K562 (cell line): ENCODE measurements around the gene SCYL1. TPM values are rescaled to one million over a fixed set of nuclear protein-coding genes. Genes with fewer than 3 reads are reported as not detected.
A peak's percentile ranks its signal among the peaks of the same experiment; 100 is the strongest.

Experiments
- ATF3 ChIP-seq, 2 experiments: fragments of 450-650 bp in 1 of 2; sonication (generic) in 1 of 2; formaldehyde crosslinking in 1 of 2; IDR thresholded peaks in 1 of 2; conservative IDR thresholded peaks in 1 of 2; 2 replicates each; pipeline versions ENCODE4 v1.6.1 to v1.8.1; 2016 to 2023; ENCODE audit warnings: mild to moderate bottlenecking in 2 of 2, moderate library complexity in 2 of 2, inconsistent platforms in 1 of 2, missing genetic modification reagents in 1 of 2
- CEBPB ChIP-seq: fragments of 450-650 bp; IDR thresholded peaks from 2 replicates; pipeline ENCODE4 v1.6.1; 2016; ENCODE audit warnings: missing genetic modification characterization, missing compliant biosample characterization
- DLX4 ChIP-seq: fragments of 250-450 bp; sonication (Bioruptor Pico); IDR thresholded peaks from 2 replicates; pipeline ENCODE4 v1.6.1; 2021; ENCODE audit warnings: mild to moderate bottlenecking
- EP300 ChIP-seq: IDR thresholded peaks from 2 replicates; pipeline ENCODE4 v1.6.1; 2012; ENCODE audit warnings: low read length, improper control_type of control experiment
- HINFP ChIP-seq: fragments of 450-650 bp; conservative IDR thresholded peaks from 2 replicates; pipeline ENCODE4 v1.6.1; 2016; ENCODE audit warnings: missing genetic modification characterization, low read depth, mild to moderate bottlenecking, control low read depth, missing compliant biosample characterization
- HMG20B ChIP-seq: fragments of 250-450 bp; sonication (Bioruptor Pico); IDR thresholded peaks from 2 replicates; pipeline ENCODE4 v1.5.0; 2021; ENCODE audit warnings: mild to moderate bottlenecking
- PHB2 ChIP-seq: fragments of 450-650 bp; IDR thresholded peaks from 2 replicates; pipeline ENCODE4 v1.6.1; 2017; ENCODE audit warnings: low read depth
- RBM22 ChIP-seq: fragments of 200-400 bp; formaldehyde crosslinking; IDR thresholded peaks from 2 replicates; pipeline ENCODE4 v1.6.1; 2018; ENCODE audit warnings: low read length, low read depth; ENCODE audit not compliant: poor library complexity, severe bottlenecking
- SMARCA4 ChIP-seq: fragments of 450-650 bp; IDR thresholded peaks from 2 replicates; pipeline ENCODE4 v1.6.1; 2016
- SMARCC2 ChIP-seq: fragments of 450-650 bp; IDR thresholded peaks from 2 replicates; pipeline ENCODE4 v1.6.1; 2017; ENCODE audit warnings: antibody characterized with exemption, moderate library complexity, mild to moderate bottlenecking, low read depth
- U2AF2 ChIP-seq: fragments of 200-400 bp; formaldehyde crosslinking; optimal IDR thresholded peaks from 2 replicates; pipeline ENCODE3; 2017; ENCODE audit warnings: low read depth, mild to moderate bottlenecking, low read length
- YY1 ChIP-seq, 3 experiments: IDR thresholded peaks; 2 replicates each; pipeline ENCODE4 v1.6.1; 2011; ENCODE audit warnings: low read length in 2 of 3, mild to moderate bottlenecking in 2 of 3, moderate library complexity in 2 of 3, borderline replicate concordance in 1 of 3, control low read depth in 1 of 3, low read depth in 1 of 3; ENCODE audit not compliant: insufficient read depth in 3 of 3, insufficient replicate concordance in 2 of 3, control insufficient read depth in 1 of 3, insufficient read length in 1 of 3; ENCODE audit errors: extremely low read depth in 1 of 3
- ZBTB8A ChIP-seq: fragments of 450-650 bp; IDR thresholded peaks from 2 replicates; pipeline ENCODE4 v1.6.1; 2018; ENCODE audit warnings: mild to moderate bottlenecking, moderate library complexity; ENCODE audit not compliant: partially characterized antibody
- ZNF175 ChIP-seq: fragments of 200-800 bp; sonication (Bioruptor generic); IDR thresholded peaks from 2 replicates; pipeline ENCODE4 v1.6.1; 2016; ENCODE audit warnings: low read depth, mild to moderate bottlenecking, missing genetic modification characterization, missing compliant biosample characterization
- ZNF263 ChIP-seq: sonication (generic); formaldehyde crosslinking; IDR thresholded peaks from 2 replicates; pipeline ENCODE4 v1.8.0; 2022; ENCODE audit warnings: mild to moderate bottlenecking, missing genetic modification reagents, borderline replicate concordance
- ZNF431 ChIP-seq: sonication (generic); formaldehyde crosslinking; IDR thresholded peaks from 2 replicates; pipeline ENCODE4 v1.8.0; 2022; ENCODE audit warnings: mild to moderate bottlenecking, missing genetic modification reagents
- polyA plus RNA-seq, 8 experiments: library from polyadenylated mRNA; depleted of rRNA in 4 of 8; stranded (reverse) in 5 of 8; unstranded in 3 of 8; fragments of >200 nt; fragmentation: Nextera tagmentation in 2 of 8; fragmentation: Illumina TruSeq in 1 of 8; extraction: Ambion mirVana in 2 of 8; extraction: Trizol in 1 of 8; gene quantifications; 2 replicates each; pipeline versions ENCODE4 v1.2.1 to v1.2.3, GENCODE V29; 2011 to 2014; ENCODE audit warnings: inconsistent platforms in 1 of 8, missing spikeins in 1 of 8
- total RNA-seq, 7 experiments: library from RNA; depleted of rRNA in 6 of 7; stranded (reverse); fragments of >200 nt in 6 of 7; fragmentation: Illumina TruSeq in 2 of 7; extraction: Trizol in 2 of 7; gene quantifications; 2 replicates each; pipeline versions ENCODE4 v1.2.1 to v1.2.3, GENCODE V29; 2011 to 2021; ENCODE audit warnings: low replicate concordance in 1 of 7
- TF ChIP-seq, protein P1 (sequence below): fragments of 250-450 bp; sonication (Bioruptor Pico); IDR thresholded peaks from 2 replicates; pipeline ENCODE4 v1.8.0; 2022; ENCODE audit warnings: inconsistent platforms
- TF ChIP-seq, protein P2 (sequence below): sonication (generic); formaldehyde crosslinking; IDR thresholded peaks from 2 replicates; pipeline ENCODE4 v1.8.1; 2023; ENCODE audit warnings: mild to moderate bottlenecking, missing genetic modification reagents
- TF ChIP-seq, protein P3 (sequence below): fragments of 450-650 bp; IDR thresholded peaks from 2 replicates; pipeline ENCODE4 v1.6.1; 2016; ENCODE audit warnings: missing biosample characterization, missing genetic modification characterization

The SCYL1 gene
- total and polyA plus RNA-seq, 9 of the 15 experiments (the other 6 are each of a cell fraction or from before 2014, with no cell fraction given) = 1.9 to 145 (median 57.6) TPM

DNA sequence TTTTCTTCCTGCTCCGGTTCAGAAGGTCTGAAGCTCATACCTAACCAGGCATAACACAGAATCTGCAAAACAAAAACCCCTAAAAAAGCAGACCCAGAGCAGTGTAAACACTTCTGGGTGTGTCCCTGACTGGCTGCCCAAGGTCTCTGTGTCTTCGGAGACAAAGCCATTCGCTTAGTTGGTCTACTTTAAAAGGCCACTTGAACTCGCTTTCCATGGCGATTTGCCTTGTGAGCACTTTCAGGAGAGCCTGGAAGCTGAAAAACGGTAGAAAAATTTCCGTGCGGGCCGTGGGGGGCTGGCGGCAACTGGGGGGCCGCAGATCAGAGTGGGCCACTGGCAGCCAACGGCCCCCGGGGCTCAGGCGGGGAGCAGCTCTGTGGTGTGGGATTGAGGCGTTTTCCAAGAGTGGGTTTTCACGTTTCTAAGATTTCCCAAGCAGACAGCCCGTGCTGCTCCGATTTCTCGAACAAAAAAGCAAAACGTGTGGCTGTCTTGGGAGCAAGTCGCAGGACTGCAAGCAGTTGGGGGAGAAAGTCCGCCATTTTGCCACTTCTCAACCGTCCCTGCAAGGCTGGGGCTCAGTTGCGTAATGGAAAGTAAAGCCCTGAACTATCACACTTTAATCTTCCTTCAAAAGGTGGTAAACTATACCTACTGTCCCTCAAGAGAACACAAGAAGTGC lies 26.7 kb upstream of the SCYL1 start (continued):
- TF ChIP-seq HMG20B = 0 out of 2 replicates have a peak, but pooled peaks have one; percentile 34
- no peak for TF ChIP-seq ZBTB8A
- no peak for TF ChIP-seq HINFP (tag)
- no peak for TF ChIP-seq ZNF175 (CRISPR knock-in tag)
- peak; percentile 65 for TF ChIP-seq RBM22
- TF ChIP-seq ZNF431 (CRISPR knock-in tag) = no peak
- TF ChIP-seq CEBPB (tag) = peak; percentile 98
- TF ChIP-seq ZNF263 = no peak
- TF ChIP-seq, protein P1, sequence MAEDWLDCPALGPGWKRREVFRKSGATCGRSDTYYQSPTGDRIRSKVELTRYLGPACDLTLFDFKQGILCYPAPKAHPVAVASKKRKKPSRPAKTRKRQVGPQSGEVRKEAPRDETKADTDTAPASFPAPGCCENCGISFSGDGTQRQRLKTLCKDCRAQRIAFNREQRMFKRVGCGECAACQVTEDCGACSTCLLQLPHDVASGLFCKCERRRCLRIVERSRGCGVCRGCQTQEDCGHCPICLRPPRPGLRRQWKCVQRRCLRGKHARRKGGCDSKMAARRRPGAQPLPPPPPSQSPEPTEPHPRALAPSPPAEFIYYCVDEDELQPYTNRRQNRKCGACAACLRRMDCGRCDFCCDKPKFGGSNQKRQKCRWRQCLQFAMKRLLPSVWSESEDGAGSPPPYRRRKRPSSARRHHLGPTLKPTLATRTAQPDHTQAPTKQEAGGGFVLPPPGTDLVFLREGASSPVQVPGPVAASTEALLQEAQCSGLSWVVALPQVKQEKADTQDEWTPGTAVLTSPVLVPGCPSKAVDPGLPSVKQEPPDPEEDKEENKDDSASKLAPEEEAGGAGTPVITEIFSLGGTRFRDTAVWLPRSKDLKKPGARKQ = no peak
- peak; percentile 77 to 95 (median 86) for TF ChIP-seq YY1 (IDR thresholded peaks at IDR 0.05; ENCODE audit: borderline replicate concordance in 1 of 3, control insufficient read depth in 1 of 3, extremely low read depth in 1 of 3, insufficient read depth in 3 of 3, insufficient read length in 1 of 3, insufficient replicate concordance in 2 of 3, low read depth in 1 of 3, low read length in 2 of 3)
- TF ChIP-seq SMARCA4 = no peak
- TF ChIP-seq SMARCC2 = no peak
- TF ChIP-seq U2AF2 = no peak
- TF ChIP-seq, protein P2, sequence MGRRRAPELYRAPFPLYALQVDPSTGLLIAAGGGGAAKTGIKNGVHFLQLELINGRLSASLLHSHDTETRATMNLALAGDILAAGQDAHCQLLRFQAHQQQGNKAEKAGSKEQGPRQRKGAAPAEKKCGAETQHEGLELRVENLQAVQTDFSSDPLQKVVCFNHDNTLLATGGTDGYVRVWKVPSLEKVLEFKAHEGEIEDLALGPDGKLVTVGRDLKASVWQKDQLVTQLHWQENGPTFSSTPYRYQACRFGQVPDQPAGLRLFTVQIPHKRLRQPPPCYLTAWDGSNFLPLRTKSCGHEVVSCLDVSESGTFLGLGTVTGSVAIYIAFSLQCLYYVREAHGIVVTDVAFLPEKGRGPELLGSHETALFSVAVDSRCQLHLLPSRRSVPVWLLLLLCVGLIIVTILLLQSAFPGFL (CRISPR knock-in tag) = no peak
- TF ChIP-seq EP300 = peak; percentile 31; the same call in 1 of the 2 replicates
- TF ChIP-seq, protein P3, sequence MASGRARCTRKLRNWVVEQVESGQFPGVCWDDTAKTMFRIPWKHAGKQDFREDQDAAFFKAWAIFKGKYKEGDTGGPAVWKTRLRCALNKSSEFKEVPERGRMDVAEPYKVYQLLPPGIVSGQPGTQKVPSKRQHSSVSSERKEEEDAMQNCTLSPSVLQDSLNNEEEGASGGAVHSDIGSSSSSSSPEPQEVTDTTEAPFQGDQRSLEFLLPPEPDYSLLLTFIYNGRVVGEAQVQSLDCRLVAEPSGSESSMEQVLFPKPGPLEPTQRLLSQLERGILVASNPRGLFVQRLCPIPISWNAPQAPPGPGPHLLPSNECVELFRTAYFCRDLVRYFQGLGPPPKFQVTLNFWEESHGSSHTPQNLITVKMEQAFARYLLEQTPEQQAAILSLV = peak; percentile 83
- TF ChIP-seq ATF3 (IDR thresholded peaks at IDR 0.05) = peak; percentile 76
- no peak for TF ChIP-seq ATF3 (CRISPR knock-in tag; conservative IDR thresholded peaks at IDR 0.05)
- TF ChIP-seq PHB2 = no peak
- no peak for TF ChIP-seq DLX4 (CRISPR knock-in tag)
